H1 (cell line): ENCODE results near the gene FAM221B. TPM values are rescaled to one million over a fixed set of nuclear protein-coding genes. Genes with fewer than 3 reads are reported as not detected.

ENCODE experiments used
- CTCF ChIP-seq, 3 experiments: IDR thresholded peaks; 1 replicate in 2 of 3; 2 replicates in 1 of 3; pipeline versions ENCODE4 v1.5.1 to v1.6.1; 2011; ENCODE audit warnings: low read length in 3 of 3, mild to moderate bottlenecking in 3 of 3, inconsistent platforms in 2 of 3, low read depth in 1 of 3, moderate library complexity in 1 of 3; ENCODE audit not compliant: insufficient read depth in 1 of 3; ENCODE audit errors: control extremely low read depth in 1 of 3
- GABPA ChIP-seq: IDR thresholded peaks from 2 replicates; pipeline ENCODE4 v1.6.1; 2011; ENCODE audit warnings: mild to moderate bottlenecking, low read length, moderate library complexity, borderline replicate concordance; ENCODE audit not compliant: insufficient read depth
- JUN ChIP-seq: IDR thresholded peaks from 2 replicates; pipeline ENCODE4 v1.6.1; 2011; ENCODE audit warnings: low read depth, mild to moderate bottlenecking, improper control_type of control experiment, low read length
- KDM1A ChIP-seq: fragments of 200-600, 300-600 bp; sonication (generic); IDR thresholded peaks from 2 replicates; pipeline ENCODE4 v1.7.1; 2016; ENCODE audit warnings: mild to moderate bottlenecking, low read length, borderline replicate concordance
- POU5F1 ChIP-seq: IDR thresholded peaks from 2 replicates; pipeline ENCODE4 v1.6.1; 2011; ENCODE audit warnings: low read depth, mild to moderate bottlenecking, low read length, moderate library complexity
- RFX5 ChIP-seq: IDR thresholded peaks from 2 replicates; pipeline ENCODE4 v1.6.1; 2011; ENCODE audit warnings: low read depth, low read length, improper control_type of control experiment, borderline replicate concordance
- RXRA ChIP-seq: IDR thresholded peaks from 2 replicates; pipeline ENCODE4 v1.6.1; 2011; ENCODE audit warnings: low read depth, mild to moderate bottlenecking, low read length, moderate library complexity; ENCODE audit not compliant: insufficient read depth
- SIN3A ChIP-seq, 2 experiments: IDR thresholded peaks in 1 of 2; conservative IDR thresholded peaks in 1 of 2; 2 replicates each; pipeline ENCODE4 v1.6.1; 2011 to 2012; ENCODE audit warnings: low read length in 2 of 2, improper control_type of control experiment in 1 of 2, low read depth in 1 of 2, mild to moderate bottlenecking in 1 of 2
- SP2 ChIP-seq: IDR thresholded peaks from 2 replicates; pipeline ENCODE4 v1.6.1; 2012; ENCODE audit warnings: mild to moderate bottlenecking, low read length, inconsistent platforms
- TEAD4 ChIP-seq: IDR thresholded peaks from 2 replicates; pipeline ENCODE4 v1.6.1; 2012; ENCODE audit warnings: low read depth, low read length, inconsistent platforms, mixed read lengths
- polyA plus RNA-seq, 7 experiments: library from polyadenylated mRNA; depleted of rRNA in 3 of 7; stranded (reverse) in 5 of 7; unstranded in 2 of 7; fragments of >200 nt in 5 of 7; fragments of 200-250 nt in 2 of 7; gene quantifications; 1 replicate in 5 of 7; 2 replicates in 1 of 7; 4 replicates in 1 of 7; pipeline versions ENCODE4 v1.2.1 to v1.2.3, GENCODE V29; 2011 to 2013; ENCODE audit warnings: missing spikeins in 2 of 7, mixed read lengths in 2 of 7
- total RNA-seq: library from RNA; stranded (reverse); fragmentation: NEBNext Ultra II Directional; extraction: Animal tissue kit (Norgen Biotek cat#: 25700); gene quantifications from 2 replicates; pipeline ENCODE4 v1.2.1, GENCODE V29; 2021

Gene FAM221B
- total and polyA plus RNA-seq, 2 of the 8 experiments (the other 6 are each of a cell fraction or from before 2014, with no cell fraction given) = not detected

- TF ChIP-seq SIN3A (conservative IDR thresholded peaks at IDR 0.05 in 1 of 2, IDR thresholded peaks at IDR 0.05 in 1 of 2; ENCODE audit: low read depth in 1 of 2, low read length in 2 of 2) (no peak), SP2 (no peak), GABPA (no peak), TEAD4 (0 out of 2 replicates have a peak, but pooled peaks have one; percentile 16), RFX5 (no peak), POU5F1 (no peak), RXRA (no peak), JUN (no peak), CTCF (IDR thresholded peaks at IDR 0.05; ENCODE audit: control extremely low read depth in 1 of 3, insufficient read depth in 1 of 3, low read depth in 1 of 3, low read length in 3 of 3) (peak in 2 of 3 experiments; percentile 47 to 61; a peak in 2 of 4 replicates), KDM1A (no peak)
Measured at GRCh38 chr9:35813434-35814105, 15.0 kb downstream of the FAM221B start (continued).
